GM10266 (cell line): ENCODE data around the gene SVOP.
"Not testable (repeated sequence)": the region's sequence is repeated elsewhere in the genome, so short reads cannot be mapped to it uniquely, and the experiment has no call there.

Experiments
- DNase-seq: peaks from one replicate; pipeline ENCODE4 v3.0.0; 2012; ENCODE audit errors: extremely low spot score
- TF ChIP-seq, protein P1 (sequence below): IDR thresholded peaks from 2 replicates; pipeline ENCODE4 v1.5.1; 2012; ENCODE audit warnings: mild to moderate bottlenecking, low read depth; ENCODE audit not compliant: control insufficient read depth, insufficient read depth; ENCODE audit errors: missing control alignments

Gene SVOP

DNA sequence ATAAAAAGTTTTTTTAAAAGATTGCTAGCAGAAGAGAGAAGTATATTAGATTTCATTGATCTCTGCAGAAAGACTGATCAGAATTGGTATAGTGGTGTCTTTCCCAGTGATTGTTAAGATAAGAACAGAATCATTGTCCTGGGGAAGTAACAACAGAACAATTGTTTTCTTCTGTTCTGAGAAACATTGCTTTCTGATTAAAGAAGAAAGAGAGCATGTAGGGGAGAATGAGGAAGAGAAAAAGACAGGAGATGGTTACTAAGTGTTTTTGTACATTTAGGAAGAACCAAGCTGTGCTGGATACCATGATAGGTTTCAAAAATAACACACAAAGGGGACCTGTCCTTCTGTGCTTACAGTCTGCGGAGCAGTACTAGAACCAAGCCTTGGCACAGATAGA is 36.5 kb upstream of the SVOP start:
- no peak for DNase-seq
- TF ChIP-seq, protein P1, sequence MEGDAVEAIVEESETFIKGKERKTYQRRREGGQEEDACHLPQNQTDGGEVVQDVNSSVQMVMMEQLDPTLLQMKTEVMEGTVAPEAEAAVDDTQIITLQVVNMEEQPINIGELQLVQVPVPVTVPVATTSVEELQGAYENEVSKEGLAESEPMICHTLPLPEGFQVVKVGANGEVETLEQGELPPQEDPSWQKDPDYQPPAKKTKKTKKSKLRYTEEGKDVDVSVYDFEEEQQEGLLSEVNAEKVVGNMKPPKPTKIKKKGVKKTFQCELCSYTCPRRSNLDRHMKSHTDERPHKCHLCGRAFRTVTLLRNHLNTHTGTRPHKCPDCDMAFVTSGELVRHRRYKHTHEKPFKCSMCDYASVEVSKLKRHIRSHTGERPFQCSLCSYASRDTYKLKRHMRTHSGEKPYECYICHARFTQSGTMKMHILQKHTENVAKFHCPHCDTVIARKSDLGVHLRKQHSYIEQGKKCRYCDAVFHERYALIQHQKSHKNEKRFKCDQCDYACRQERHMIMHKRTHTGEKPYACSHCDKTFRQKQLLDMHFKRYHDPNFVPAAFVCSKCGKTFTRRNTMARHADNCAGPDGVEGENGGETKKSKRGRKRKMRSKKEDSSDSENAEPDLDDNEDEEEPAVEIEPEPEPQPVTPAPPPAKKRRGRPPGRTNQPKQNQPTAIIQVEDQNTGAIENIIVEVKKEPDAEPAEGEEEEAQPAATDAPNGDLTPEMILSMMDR: no peak

DNA sequence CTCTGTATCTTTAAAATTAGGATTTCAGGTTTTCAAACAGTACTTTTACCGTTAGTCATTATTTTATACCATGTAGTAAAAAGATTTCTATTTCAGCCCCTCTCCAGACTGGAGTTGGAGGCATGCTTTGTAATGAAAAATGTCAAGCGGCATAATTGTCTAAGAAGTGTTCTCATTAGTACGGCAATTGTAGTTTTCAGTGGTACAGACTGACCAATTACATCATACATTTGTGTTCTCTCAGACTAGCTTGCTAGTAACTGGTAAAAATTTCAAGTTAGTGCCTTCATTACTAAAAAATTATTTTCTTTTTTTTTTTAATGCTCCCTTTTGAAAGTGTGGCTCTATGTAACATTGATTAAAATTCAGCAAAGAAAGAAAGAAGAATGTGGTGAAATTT is 36.0 kb upstream of the SVOP start:
- DNase-seq: no peak
- TF ChIP-seq, protein P1: no peak

DNA sequence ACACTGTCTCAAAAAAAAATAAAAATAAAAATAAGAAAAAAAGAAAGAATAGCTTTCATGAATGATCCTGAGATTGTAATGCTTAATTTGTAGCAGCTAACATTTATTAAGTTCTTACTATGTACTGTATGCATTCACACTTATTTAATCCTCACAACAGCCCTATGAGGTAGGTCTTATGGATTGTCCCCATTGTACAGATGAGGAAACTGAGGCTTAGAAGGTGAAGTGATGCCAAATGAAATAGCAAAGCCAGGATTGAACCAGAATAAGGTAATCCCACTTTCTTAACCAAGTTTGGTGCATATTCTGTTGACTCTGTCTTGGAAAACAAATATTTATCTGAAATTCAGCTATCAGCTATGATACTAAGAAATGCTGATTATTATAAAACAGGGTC is 33.7 kb upstream of the SVOP start:
- DNase-seq: no peak
- TF ChIP-seq, protein P1: no peak

DNA sequence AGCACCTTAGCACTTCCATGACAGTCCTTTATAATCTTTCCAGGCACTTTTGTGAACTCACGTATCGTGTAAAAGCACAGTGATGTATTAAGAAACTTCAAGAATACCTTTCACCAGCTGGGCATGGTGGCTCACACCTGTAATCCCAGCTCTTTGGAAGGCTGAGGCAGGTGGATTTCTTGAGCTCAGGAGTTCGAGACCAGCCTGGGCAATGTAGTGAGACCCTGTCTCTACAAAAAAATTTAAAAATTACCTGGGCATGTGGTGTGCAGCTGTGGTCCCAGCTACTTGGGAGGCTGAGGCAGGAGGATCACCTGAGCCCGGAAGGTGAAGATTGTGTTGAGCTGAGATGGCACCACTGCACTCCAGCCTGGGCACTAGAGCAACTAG is 33.3 kb upstream of the SVOP start:
- not testable (repeated sequence) for DNase-seq

DNA sequence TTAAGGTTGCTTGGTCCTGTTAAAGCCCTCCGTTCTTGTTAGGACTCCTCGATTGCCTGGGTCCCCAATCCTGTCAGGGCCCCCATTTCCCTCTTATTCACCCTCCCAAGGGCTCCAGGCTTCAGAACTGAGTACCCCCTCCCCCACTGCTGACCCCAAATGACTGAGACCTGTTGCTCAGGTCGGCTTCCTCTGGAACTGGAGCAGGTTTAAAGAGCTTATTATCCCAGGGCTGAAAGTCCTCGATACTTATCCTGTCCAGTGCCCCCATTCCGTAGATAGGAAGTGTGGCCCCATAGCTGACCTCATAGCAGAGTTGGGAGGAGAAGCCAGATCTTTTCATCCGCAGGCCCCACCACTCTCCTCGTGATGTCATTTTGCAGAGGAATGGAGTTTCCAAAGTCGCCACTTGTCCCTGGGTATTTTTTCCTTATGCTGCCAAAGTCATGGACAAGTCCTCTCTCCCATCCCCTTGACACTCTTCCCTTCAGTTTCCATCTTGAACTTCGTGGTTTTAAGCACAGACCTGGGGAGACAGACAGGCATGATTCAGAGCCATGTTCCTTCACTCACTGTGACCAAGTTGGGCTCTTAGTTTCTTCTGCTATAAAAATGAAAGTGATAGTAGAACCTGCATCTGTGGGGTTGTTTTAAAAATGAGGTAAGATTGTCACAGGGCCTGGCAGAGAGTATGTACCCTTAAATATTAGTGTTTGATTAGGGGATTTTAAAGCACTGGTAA is 32.7 kb upstream of the SVOP start:
- DNase-seq: peak; percentile 76

DNA sequence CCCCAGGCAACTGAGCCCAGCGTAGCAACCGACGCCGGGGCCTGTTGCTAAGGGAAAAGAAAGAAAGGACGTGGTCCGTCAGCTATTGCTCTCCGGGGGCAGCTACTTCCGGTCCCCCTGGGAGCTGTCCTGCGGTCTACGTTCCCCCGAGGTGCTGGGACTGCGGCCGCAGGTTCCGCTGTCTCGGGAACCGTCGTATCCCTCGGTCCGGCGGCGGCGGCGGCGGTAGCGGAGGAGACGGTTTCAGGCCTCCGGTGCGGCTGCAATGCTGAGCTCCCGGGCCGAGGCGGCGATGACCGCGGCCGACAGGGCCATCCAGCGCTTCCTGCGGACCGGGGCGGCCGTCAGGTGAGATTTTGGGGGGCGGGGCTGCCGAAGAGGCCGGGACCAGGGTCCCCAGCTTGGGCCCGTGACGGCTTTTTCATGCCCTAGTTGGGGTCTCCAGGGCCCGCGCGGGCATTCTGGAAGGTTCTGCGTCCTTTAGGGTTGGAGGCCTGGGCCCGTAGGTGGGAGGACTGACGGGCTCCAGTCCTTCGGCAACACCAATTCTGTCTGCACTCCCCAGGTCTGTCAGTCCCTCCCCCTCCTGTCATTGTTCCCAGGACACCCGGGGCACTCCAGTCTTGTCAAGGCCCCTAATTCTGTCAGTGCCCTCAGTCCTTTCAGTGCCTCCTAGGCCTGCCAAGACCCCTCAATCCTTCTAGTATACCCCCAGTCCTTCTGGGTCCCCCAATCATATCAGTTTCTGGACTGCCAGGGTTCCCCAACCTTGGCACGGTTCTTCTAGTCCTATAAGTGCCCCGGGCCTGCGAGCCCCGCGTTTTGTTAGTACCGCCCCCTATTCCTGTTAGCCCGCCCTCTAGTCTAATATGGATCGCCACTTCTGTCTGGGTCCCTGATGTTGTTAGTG is 31.8 kb upstream of the SVOP start, which contains the start of gene USP30:
TSS of gene USP30 (plus strand) at position 163 of the 910 bp plus-strand sequence. CDS start at position 266, 103 bp downstream.
- DNase-seq: peak; percentile 89
- TF ChIP-seq, protein P1: no peak

More for the DNA sequence above, 32.7 kb upstream of the SVOP start:
- TF ChIP-seq, protein P1: no peak

DNA sequence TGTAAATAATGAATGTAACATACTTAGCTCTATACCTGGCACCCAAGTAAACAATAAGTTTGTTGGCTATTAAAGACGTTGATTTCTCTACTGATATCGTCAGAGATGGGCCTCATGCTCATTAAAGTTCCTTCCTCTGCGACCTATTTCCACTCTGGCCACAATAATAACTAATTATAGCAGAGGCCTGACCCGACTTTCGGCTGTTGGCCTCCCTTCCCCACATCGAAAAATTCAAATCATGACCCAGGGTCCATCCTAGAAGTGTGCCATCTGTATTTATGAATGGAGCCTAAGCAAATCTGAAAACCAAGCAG is 31.2 kb upstream of the SVOP start:
- DNase-seq: no peak
- TF ChIP-seq, protein P1: no peak

DNA sequence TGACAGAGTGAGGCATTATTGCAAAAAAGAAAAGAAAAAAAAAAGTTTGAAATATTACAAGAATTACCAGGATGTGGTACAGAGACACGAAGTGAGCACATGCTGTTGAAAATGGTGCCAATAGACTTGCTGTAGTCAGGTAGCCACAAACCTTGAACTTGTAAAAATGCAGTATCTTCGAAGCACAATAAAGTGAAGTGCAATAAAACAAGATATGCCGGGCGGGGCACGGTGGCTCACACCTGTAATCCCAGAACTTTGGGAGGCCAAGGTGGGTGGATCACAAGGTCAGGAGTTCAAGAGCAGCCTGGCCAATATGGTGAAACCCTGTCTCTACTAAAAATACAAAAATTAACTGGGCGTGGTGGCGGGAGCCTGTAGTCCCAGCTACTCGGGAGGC is 28.9 kb upstream of the SVOP start:
- not testable (repeated sequence) for DNase-seq

DNA sequence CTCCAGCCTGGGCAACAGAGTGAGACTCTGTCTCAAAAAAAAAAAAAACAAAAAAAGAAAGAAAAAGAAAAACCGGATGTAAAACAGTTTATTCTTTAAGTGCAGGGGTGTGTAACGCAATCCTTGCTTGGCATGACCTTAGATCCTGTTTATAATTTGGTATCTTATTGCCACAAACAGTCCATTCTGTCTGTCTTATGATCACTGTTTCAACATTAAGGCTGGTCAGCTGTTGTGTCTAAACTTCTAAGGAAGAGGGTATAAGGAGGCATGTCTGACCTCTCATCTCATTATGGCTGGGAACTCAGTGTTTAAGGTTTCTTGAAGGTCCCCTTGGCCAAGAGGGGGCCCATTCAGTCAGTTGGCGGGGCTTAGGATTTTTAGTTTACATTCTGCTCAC is 27.8 kb upstream of the SVOP start:
- DNase-seq: not testable (repeated sequence)
